NCI-H82 treated with DMSO at 0.1 percent for 48 hours (cell line): ENCODE measurements around the gene SGMS1.
"Not testable (repeated sequence)": the region's sequence is repeated elsewhere in the genome, so short reads cannot be mapped to it uniquely, and the experiment has no call there.

Experiments used
- DNase-seq: peaks from one replicate; lab custom pipeline; 2025; ENCODE audit not compliant: unreplicated experiment; lab: John Stamatoyannopoulos, UW

Gene SGMS1

DNA sequence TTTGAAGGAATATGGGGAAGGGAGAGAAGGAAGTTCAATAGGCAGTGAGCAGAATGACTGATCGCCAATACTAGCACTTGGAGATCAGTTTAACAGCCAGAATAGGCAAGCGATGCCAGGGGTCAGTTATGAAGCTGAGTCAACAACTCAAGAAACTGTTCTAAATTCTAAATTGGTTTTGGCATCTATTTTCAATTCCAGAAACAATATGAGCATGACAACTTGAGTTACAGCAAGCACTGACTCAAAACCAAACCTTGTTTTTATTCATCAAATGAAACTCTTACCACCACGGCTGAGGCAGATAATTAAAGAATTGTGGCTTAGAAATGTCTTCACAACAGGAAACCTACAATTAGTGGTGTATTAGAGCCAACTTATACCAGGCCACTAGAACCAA, 192.0 kb downstream of the SGMS1 start:
- DNase-seq = no peak

DNA sequence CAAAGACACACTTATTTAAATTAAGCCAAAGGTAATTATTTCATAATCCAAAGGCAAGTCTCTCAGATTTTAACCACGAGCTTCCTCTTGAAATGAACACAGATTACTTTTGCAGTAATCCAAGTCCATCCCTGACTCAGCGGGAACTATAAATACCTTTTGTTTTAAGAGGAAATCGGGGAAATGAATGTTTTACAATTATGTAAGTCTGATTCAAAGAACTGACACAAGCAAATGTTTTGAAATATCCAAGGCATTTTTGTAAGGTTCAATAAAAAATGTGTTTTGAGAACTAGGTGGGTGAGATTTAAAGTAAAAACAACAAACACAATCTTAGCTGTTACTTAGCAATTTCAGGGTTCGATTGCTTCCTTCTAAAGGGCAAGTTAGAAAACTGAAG, 192.6 kb downstream of the SGMS1 start:
- no peak for DNase-seq

DNA sequence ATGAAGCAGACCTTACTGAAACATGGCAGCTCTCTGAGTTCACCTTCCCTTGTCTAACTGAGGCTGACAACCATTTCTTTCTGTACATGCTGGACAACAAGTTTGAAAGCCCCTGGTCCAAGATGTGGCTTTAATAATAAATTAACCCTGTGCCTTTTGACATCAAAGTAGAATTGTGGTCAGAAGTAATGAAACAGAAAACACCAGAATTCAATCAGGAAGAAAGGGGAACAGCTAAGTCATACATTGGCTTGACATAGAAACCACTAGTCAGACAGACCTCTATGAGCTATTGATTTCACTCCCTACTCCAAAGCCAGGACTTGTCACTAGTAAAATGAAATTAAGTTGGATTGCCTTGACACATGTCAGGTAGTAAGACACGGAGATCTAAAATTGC, 197.3 kb downstream of the SGMS1 start:
- DNase-seq = no peak

DNA sequence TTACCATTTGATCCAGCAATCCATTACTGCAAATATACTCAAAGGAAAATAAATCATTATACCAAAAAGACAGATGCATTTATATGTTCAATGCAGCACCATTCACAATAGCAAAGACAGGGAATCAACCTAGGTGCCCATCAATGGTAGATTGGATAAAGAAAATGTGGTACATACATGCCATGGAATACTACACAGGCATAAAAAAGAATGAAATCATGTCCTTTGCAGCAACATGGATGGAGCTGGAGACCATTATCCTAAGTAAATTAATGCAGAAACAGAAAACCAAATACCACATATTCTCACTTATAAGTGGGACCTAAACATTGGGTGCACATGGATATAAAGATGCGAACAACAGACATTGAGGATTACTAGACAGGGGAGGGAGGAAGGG, 198.5 kb downstream of the SGMS1 start:
- not testable (repeated sequence) for DNase-seq

DNA sequence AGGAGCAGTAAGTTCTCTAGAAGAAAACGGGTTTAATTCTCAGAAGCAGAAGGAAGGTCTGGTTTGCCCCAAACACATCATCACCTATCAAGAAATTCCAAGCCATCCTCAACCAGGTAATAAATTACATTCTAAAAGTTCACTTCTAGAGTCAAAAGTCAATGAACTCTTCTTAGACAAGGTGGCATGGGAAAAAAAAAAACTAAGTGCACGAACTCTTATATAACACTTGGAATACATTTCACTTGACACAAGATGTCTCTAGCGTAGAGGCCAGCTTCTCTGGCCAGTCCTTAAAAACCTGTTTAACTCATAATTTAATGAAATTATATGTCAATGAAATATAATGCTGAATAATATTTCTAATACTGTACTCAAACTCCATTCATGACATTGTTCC, 200.3 kb downstream of the SGMS1 start:
- DNase-seq = no peak

DNA sequence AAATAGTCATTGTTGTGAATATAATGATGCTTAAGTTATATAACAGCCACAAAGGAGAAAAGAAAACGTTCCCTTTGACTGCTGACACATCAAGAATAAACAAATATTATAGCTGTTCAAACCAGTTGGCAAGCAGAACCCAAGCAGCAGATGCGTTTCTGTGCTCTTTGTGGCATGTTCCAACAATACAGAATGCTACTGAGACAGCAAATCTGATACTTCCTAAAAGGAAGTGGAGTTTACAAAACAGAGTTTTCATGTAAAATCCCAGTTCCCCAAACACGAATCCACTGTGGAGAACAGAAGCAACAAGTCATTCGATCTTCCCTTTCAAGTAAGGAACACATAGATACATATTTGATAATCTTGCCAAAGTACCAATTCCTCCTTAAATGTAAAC, 201.5 kb downstream of the SGMS1 start:
- no peak for DNase-seq

DNA sequence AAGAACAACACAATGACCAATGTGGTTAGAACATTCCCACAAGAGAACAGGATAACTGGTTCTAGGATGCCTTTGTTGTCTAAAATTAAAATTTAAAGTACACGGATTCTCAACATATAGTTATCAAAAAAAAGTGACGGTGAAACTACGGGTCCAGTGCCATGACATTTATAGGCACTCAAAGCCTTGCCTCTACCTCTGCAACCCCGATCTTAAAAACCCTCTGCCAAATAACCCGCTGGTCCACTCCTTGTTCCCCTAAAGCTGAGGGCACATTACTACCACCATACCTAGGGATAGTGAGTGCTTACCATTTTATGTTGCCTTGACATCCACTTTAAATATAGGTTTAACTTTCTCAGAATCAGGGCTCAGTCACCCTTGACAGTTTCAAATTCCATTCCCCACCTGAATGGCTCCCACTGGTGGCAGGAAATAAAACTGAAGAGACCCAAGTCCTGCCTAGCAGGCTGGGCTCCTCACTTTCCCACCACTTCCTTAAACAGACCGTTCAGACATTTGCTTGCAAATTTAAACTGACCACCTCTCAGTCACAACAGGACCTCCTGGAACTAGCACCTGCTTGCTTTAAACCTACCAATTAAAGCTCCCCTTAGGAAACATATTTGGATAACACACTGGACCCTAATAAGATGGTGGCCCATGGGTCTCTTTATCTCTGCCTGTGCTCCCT, 202.6 kb downstream of the SGMS1 start:
- no peak for DNase-seq

DNA sequence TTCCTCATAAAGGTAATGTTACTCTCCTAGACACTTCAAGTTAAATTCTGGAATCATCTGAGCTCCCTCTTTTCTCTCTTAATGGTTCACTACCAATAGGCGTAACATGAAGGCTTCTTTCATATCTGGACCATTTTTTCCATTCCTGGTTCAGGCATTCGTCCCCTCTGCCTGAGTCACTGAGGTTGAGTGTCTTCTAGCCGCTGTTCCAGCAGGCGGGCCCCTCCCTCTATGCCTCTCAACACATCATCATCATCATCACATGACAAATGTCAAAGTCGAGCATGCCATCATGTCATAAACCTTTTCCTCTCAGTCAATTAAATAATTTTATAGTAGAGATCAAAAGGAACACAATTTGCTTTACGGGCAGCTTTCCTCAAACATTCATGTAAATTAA, 203.6 kb downstream of the SGMS1 start:
- DNase-seq = no peak

DNA sequence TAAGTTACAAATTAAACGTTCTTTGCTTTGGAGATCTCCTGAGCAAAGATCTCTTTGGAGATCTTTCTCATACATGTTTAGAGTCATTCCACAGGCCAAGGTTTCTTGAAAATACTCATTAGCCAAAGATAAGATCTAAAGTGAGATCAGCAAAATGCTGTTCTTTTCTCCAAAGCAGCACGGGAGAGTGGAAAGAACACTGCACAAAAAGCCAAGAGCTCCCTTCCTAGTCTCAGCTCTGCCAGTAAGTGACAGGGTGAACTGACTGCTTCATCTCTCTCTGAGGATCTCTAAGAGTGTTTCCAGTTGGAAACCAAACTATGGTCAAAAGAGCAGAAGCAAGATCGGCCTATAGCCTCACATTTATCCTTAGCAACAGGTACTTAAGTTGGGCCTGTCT, 204.0 kb downstream of the SGMS1 start:
- no peak for DNase-seq

DNA sequence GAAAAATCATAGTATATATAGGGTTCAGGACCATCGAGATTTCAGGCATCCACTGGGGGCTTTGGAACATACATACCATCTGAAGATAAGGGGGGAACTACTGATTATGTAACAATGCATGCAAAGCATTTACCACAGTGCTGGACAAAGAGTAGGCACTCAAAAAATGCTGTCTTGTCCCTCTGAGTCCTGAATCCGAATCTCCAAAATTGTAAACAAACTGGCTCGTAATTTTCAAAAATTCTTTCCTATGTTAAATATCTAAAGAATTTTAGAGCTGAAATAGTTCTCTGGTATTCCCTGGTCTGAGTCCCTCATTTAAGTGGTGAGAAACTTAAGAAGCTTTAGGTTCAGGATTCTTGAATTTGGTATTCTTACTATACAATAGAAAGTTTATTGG, 204.7 kb downstream of the SGMS1 start:
- no peak for DNase-seq

DNA sequence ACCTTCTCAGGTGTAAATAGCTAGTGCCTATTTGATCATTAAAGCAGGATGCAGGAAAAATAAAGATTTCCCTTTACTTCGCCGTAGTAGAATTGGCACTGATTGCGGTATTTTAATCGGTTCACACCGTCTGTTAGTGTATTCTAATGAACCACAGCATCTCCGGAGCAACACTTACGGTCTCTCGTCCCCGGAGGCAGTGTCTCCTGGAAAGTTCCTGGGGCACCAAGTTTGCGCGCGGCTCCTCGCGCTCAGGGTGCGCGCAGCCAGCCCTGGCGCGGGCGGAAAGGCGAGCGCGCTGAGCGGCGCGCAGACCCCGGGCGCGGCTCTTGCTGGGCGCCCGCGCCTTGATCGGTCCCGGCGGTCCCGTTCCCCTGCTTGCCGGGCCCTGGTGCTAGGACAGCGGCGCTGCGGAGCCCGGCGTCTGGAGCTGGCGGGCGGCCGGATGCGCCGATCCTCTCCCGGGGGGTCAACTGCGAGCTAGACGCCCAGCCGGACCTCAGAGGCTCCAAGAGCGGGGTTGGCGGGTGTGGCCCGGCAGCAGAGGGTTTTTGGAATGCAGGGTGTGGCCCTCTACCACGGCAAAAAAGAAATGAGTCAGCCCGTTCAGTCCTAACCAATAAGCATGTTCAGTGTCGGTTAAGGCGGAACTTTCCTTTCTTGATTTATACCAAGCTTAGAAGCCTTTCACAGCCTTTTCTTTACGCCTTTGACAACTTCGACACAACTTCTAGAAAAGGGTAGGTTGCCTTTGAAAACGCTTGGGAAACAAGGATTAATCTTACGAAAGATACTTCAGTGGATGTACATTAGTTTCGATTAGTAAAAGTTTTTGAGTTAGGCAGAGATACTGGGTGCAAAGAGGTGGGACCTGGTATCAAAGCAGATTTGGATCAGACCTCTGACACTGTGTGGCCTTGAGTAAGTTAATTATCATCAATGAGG, 205.6 kb downstream of the SGMS1 start:
- no peak for DNase-seq

DNA sequence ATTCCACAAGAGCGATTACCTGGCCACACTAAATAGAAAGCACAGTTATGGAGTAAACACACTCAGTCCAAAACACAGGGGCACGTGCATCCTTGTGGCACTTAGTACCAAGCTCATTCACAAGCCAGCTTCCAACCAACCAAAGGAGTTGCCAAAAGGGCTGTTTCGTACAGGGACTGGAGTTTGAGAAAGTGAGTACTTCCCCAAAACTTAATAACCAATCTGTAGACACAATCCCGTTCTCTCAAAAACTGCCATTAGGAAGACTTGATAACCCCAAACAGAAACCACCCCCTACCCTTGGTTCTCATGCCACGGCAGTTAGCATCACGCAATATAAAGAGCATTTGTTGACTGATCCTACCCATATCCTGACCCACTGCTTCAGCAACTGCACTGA, 206.3 kb downstream of the SGMS1 start:
- DNase-seq = no peak

DNA sequence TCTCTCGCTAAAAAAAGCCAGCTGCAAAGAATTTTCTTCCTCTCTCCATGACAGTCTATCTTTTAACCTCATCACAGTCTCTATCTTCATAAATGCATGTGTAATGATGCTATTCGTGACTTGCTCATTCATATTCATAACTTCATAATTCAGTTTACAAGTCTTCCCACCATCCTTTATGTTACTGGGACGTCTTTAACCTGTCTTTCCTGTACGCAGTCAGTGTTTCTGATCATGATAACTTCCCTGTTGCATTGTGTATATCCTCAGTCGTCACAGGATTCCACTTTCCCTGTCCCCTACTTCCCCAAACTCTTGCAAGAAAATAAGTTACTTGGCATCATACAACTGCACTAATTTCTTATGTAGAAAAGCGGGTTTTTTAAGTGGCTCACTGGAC, 206.9 kb downstream of the SGMS1 start:
- no peak for DNase-seq

DNA sequence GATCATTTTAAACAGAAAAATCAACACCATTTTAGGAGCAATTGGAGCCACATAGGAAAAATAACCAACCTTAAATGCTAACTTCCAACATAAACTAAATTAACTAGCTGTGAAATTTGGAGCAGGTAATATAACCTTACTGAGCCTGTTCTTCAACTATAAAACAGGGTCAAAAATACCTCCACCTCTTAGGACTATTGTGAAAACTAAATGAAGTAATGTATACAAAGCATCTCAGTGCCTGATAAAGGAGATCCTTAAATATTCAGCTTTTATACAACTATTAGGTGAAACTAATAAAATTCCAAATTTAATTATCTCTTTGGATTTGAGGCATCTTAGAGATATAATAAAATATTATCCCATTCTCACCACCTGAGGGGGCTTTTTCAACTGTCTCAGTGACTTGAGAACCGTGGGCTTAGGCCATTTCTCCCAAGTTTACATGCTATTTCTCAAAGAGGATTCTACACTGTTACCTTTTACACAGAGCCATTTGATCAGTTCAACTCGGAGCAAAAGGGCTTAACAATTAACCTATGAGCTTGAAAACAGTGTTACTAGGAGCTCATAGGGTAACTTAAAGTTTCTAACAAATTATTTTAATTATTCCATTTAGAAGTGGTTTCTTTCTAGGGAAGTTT, 207.5 kb downstream of the SGMS1 start:
- DNase-seq = no peak

DNA sequence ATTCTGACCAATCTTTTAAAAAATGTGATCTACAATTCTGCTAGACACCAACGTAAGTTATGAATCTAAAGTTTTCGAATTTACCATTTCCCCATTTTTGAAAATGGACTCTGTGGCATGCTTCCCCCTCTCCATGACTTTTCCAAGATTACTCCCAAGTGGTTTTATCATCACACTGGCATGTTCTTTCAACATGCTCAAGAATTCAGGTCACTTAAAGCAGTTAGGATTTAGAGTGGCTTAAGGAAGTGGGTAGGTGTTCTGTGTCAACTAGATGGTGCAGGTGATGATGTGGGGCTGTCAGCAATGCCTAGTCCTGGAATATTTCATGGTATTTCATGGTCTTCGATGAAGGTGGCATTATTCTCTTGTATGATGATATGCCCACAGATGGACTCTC, 208.5 kb downstream of the SGMS1 start:
- DNase-seq = no peak

DNA sequence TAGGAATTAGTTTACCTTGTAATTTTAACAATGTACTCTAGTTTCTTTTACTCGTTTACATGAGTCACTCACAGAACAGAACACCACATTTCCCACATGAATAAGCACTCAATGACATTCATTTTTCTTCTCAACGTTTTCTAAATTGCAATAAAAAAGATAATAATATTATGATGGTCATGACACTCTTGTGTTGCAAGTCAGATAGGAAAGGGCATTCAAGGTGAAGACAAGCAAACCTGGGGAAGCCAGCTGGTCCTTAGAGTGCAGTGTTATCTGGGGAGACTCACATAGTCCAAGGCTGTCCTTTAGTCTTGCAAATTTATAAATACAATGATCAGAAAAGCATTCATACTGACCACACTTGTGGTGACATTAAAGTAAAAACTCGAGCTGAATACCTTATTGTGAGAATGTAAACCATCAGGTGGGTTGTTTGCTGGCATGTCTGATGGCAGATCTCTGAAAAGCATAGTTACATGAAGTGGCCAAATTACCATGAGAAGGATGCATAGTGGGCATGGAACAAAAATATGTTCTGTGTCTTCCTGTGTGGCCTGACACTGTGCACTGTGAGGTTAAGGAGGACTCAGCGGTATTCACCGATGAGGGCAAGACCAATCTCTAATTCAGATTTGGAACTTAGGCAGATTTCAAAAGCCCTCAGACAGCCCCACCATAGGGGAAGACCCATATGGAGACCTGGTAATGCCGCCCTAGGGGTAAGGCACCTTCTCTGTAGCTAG, 213.5 kb downstream of the SGMS1 start:
- DNase-seq = no peak

DNA sequence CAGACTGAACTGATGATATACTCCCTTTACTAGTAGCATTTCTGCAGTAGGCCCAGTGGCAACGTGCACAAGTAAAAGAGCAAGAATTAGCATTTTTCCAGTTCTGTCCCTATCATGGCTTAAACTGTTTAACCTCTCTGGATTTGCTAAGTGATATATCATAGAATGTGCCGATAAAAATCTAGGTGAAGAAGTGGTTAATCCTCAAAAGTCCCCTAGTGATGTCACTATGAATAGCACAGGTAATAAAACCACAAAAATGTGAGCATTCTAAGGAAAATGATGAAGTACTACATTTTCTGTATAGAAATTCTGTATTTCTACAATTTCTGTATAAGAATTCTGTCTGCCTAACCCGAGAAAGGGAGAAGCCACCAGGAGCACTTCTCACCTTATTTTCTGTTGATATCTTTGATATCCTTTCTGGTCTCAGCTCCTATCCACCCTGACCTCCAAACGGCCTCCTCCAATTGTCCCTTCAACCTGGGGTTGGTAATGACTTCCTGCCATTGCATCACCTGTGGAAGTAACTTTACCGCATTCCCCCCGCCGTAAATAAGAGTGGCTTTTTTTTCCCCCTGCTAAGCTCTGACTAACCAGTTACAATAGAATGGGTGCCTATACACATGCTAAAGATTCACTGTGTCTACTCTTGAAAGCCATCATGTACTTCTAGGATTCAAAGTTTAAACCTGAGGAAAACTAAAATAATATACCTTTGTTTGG, 216.5 kb downstream of the SGMS1 start:
- DNase-seq = no peak

DNA sequence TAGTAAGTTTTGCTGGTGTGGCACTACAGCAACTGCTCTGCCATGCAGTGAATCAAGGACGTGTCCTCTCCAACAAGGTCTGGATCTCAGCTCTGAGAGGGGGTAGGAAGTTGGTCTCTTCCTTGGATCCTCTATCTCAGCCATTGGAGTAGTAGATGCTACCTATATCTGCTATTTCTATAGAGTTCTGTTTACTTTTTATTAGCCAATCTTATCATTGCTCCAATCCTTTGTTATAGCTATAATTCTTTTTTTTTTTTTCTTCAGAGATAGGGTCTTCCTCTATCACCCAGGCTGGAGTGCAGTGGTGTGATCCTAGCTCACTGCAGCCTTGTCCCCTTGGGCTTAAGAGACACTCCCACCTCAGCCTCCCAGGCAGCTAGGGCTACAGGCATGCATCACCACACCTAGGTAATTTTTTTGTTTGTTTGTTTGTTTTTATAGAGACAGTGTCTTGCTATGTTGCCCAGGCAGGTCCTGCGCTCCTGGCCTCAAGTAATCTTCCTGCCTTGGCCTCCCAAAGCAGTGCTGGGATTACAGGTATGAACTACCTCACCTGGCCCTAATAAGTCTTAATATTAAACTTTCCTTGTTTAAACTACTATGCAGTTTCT, 217.2 kb downstream of the SGMS1 start:
- no peak for DNase-seq

DNA sequence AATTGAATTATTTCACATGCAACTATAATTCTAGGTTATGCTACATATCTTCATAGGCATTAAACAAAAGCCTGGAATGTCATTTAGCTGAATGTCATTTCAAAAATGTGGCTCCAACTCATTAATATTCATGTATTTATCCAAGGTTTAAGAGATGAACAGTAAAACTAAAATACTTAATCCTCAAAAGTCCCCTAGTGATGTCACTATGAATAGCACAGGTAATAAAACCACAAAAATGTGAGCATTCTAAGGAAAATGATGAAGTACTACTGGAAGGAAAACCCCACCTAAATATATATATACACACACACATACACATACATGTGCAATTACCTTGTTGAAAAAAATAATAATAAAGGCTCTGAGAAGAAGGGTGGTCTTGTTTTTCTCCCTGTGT, 218.0 kb downstream of the SGMS1 start:
- DNase-seq = no peak
